ENCODE results near the gene AGK. TPM values are rescaled to one million over a fixed set of nuclear protein-coding genes. Genes with fewer than 3 reads are reported as not detected.

The AGK gene
- total RNA-seq, 1 donor from 2014 or later: 28.6 TPM

- peaks cover 21% of the 10 kb centered on the region for H3K4me1 ChIP-seq (ENCODE audit: insufficient read depth, low read length)
- H3K36me3 Mint-ChIP-seq (ENCODE audit: low read depth, unreplicated experiment): peaks cover 1% of the 10 kb centered on the region
- no peaks in the 10 kb centered on the region for H4K20me1 ChIP-seq (ENCODE audit: insufficient read depth, low read length)
- H3K27ac Mint-ChIP-seq (ENCODE audit: unreplicated experiment): peak overlapping the region; percentile 95
- DNase-seq (ENCODE audit: low read depth) (no peak), FAIRE-seq (no peak)
- no peak overlapping the region for H3K4me3 ChIP-seq (ENCODE audit: insufficient read depth, low read depth, low read length)
- H3K9ac ChIP-seq (ENCODE audit: low read length): peak overlapping the region; percentile 73
- H3K9me3 Mint-ChIP-seq (ENCODE audit: unreplicated experiment): no peaks in the 10 kb centered on the region
- no peaks in the 10 kb centered on the region for H3K36me3 ChIP-seq (ENCODE audit: insufficient read depth, low read length)
- peaks cover 26% of the 10 kb centered on the region for H3K4me1 Mint-ChIP-seq (ENCODE audit: low read depth, unreplicated experiment)
- peak overlapping the region; percentile 74 for H3K4me2 ChIP-seq (ENCODE audit: low read length)
- H3K79me2 ChIP-seq (ENCODE audit: insufficient read depth, low read length): no peaks in the 10 kb centered on the region
- H3K9me3 ChIP-seq (ENCODE audit: insufficient read depth, low read depth, low read length): no peaks in the 10 kb centered on the region
- no peak for TF ChIP-seq EZH2 (IDR thresholded peaks at IDR 0.05; ENCODE audit: insufficient read depth, low read length)
- TF ChIP-seq, protein P1, sequence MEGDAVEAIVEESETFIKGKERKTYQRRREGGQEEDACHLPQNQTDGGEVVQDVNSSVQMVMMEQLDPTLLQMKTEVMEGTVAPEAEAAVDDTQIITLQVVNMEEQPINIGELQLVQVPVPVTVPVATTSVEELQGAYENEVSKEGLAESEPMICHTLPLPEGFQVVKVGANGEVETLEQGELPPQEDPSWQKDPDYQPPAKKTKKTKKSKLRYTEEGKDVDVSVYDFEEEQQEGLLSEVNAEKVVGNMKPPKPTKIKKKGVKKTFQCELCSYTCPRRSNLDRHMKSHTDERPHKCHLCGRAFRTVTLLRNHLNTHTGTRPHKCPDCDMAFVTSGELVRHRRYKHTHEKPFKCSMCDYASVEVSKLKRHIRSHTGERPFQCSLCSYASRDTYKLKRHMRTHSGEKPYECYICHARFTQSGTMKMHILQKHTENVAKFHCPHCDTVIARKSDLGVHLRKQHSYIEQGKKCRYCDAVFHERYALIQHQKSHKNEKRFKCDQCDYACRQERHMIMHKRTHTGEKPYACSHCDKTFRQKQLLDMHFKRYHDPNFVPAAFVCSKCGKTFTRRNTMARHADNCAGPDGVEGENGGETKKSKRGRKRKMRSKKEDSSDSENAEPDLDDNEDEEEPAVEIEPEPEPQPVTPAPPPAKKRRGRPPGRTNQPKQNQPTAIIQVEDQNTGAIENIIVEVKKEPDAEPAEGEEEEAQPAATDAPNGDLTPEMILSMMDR (IDR thresholded peaks at IDR 0.05; ENCODE audit: insufficient read depth, low read depth, low read length): no peak
- H3K27me3 Mint-ChIP-seq (ENCODE audit: low read depth, unreplicated experiment): no peaks in the 10 kb centered on the region
- no peak overlapping the region for H2AFZ ChIP-seq (ENCODE audit: low read depth, low read length)
- H3K27ac ChIP-seq (ENCODE audit: low read depth, low read length): peak overlapping the region; percentile 85
- H3K4me3 Mint-ChIP-seq (ENCODE audit: unreplicated experiment): no peak overlapping the region
- H3K27me3 ChIP-seq (ENCODE audit: insufficient read depth, low read length): no peaks in the 10 kb centered on the region
These were observed 33.7 kb downstream of the AGK start for GRCh38 chr7:141584935-141585334.

GRCh38 chr7:141585592-141586510 lies 34.6 kb downstream of the AGK start:
- Mint-ChIP-seq H3K36me3 (ENCODE audit: low read depth, unreplicated experiment) (peaks cover 1% of the 10 kb centered on the region), H3K27ac (ENCODE audit: unreplicated experiment) (peak overlapping the region; percentile 95), H3K4me1 (ENCODE audit: low read depth, unreplicated experiment) (peaks cover 28% of the 10 kb centered on the region)

More at GRCh38 chr7:141585592-141586510, 34.6 kb downstream of the AGK start:
- DNase-seq (ENCODE audit: low read depth) (peak; percentile 99), FAIRE-seq (peak; percentile 98)
- H3K36me3 ChIP-seq (ENCODE audit: insufficient read depth, low read length): no peaks in the 10 kb centered on the region
- H2AFZ ChIP-seq (ENCODE audit: low read depth, low read length): no peak overlapping the region
- H3K9ac ChIP-seq (ENCODE audit: low read length): peak overlapping the region; percentile 73
- Mint-ChIP-seq H3K27me3 (ENCODE audit: low read depth, unreplicated experiment) (no peaks in the 10 kb centered on the region), H3K9me3 (ENCODE audit: unreplicated experiment) (no peaks in the 10 kb centered on the region), H3K4me3 (ENCODE audit: unreplicated experiment) (peak overlapping the region; percentile 17)
- H3K4me3 ChIP-seq (ENCODE audit: insufficient read depth, low read depth, low read length): peak overlapping the region; percentile 13
- no peaks in the 10 kb centered on the region for H3K9me3 ChIP-seq (ENCODE audit: insufficient read depth, low read depth, low read length)
- no peaks in the 10 kb centered on the region for H3K27me3 ChIP-seq (ENCODE audit: insufficient read depth, low read length)
- peak overlapping the region; percentile 85 for H3K27ac ChIP-seq (ENCODE audit: low read depth, low read length)
- H3K4me2 ChIP-seq (ENCODE audit: low read length): peak overlapping the region; percentile 74
- H3K4me1 ChIP-seq (ENCODE audit: insufficient read depth, low read length): peaks cover 21% of the 10 kb centered on the region
- H4K20me1 ChIP-seq (ENCODE audit: insufficient read depth, low read length): no peaks in the 10 kb centered on the region
- no peaks in the 10 kb centered on the region for H3K79me2 ChIP-seq (ENCODE audit: insufficient read depth, low read length)
- TF ChIP-seq EZH2 (IDR thresholded peaks at IDR 0.05; ENCODE audit: insufficient read depth, low read length): no peak
- TF ChIP-seq, protein P1 (IDR thresholded peaks at IDR 0.05; ENCODE audit: insufficient read depth, low read depth, low read length): no peak
